Pancreas (tissue), 10 donors: ENCODE results near the gene MALRD1. TPM values are rescaled to one million over a fixed set of nuclear protein-coding genes. Genes with fewer than 3 reads are reported as not detected.

Experiments
- ATAC-seq, 4 donors: fragments of 200-7000 bp; cut with Tn5 transposase; one replicate each; pipeline versions ENCODE4 v1.8.0 to v1.9.1; 2020; ENCODE audit warnings: mild to moderate bottlenecking in 4 of 4, moderate library complexity in 4 of 4
- DNase-seq, 6 donors: peaks; one replicate each; pipeline ENCODE4 v3.0.0-alpha.2; 2020
- FAIRE-seq: peaks from 2 replicates; lab custom pipeline; 2012; peaks lifted over from hg19 to GRCh38; lab: Jason Lieb, UNC
- H3K27ac ChIP-seq, 4 donors: fragments of 200-600 bp; sonication (generic); 1 replicate in 3 of 4; 2 replicates in 1 of 4; pipeline versions ENCODE4 v1.5.0 to v1.8.0; 2020
- H3K27me3 ChIP-seq, 4 donors: fragments of 200-600 bp; one replicate each; pipeline ENCODE4 v1.8.0; 2021
- H3K36me3 ChIP-seq, 3 donors: fragments of 200-600 bp; sonication (generic) in 1 of 3; one replicate each; pipeline versions ENCODE4 v1.5.0 to v1.8.0; 2020 to 2021
- H3K4me1 ChIP-seq, 3 donors: fragments of 200-600 bp; one replicate each; pipeline ENCODE4 v1.8.0; 2021
- H3K4me3 ChIP-seq, 4 donors: fragments of 200-600 bp; sonication (generic) in 2 of 4; one replicate each; pipeline versions ENCODE4 v1.5.0 to v1.8.0; 2020 to 2021
- H3K9me3 ChIP-seq, 4 donors: fragments of 200-600 bp; one replicate each; pipeline ENCODE4 v1.8.0; 2021
- WGBS, 2 donors: extraction: QIAGEN DNeasy Blood & Tissue Kit; methylation state at CpG; one replicate each; pipeline ENCODE4 v1.1.7; 2013; 5-methylcytosine and 5-hydroxymethylcytosine counted together
- intact Hi-C, 3 donors: fragments of 100-400 bp; cut with DNase I; formaldehyde crosslinking; loops; one replicate each; pipeline versions ENCODE4 v1.11.1 to v1.14.2; 2022
- polyA plus RNA-seq, 2 donors: library from polyadenylated mRNA; stranded (reverse); fragments of 200-250 nt; gene quantifications; one replicate each; pipeline ENCODE4 v1.2.3, GENCODE V29; 2013
- total RNA-seq, 6 donors: library from RNA; stranded (reverse); fragmentation: NEBNext Ultra II Directional in 4 of 6; extraction: Animal tissue kit (Norgen Biotek cat#: 25700) in 4 of 6; gene quantifications; one replicate each; pipeline versions ENCODE4 v1.2.1 to v1.2.4, GENCODE V29; 2021 to 2023
- TF ChIP-seq, protein P1 (sequence below), 4 donors: fragments of 200-600 bp; sonication (generic) in 3 of 4; IDR thresholded peaks; one replicate each; pipeline versions ENCODE4 v1.5.0 to v1.8.0; 2021; ENCODE audit warnings: antibody characterized with exemption in 4 of 4
- donor health status: healthy with polysubstance abuse.
- donor health status: DM: no; HTN: no; CAD: no; lungs with moderate emphysema.
- donor health status: DM: no; HTN: no; CAD: no.
- donor health status: control.
- donor health status: control.
- donor health status: Bipolar disorder and iron deficiency.
- donor health status: DM: yes; HTN: yes; CAD: no.
- donor health status: DM: no; HTN: no; CAD: no.
- donor health status: DM: no; HTN: no; CAD: no.
- donor health status: DM: yes; HTN: yes; CAD: no.

The MALRD1 gene
- total and polyA plus RNA-seq, 8 donors, result 0.13 to 0.87 (median 0.31) TPM; not detected in 5

DNA sequence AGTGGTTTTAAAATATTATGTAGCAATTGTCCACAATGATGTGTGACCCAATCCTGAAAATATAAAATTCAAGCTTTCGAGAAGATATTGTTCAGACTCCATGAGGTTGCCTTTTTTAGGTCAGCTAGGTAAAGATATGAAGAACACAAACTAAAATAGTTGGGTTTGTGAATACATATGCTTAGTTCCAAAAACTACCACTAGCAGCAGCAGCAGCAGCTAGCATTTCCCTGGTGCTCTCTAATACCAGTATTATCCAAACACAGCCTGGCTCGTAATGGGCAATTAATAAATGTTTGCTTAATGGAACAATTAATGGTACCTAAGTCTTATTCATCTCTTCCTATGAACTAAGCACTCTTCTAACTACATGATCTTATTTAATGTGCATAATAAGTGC lies 362.5 kb downstream of the MALRD1 start:
- Histone ChIP-seq H3K27me3 (peaks cover 0 to 6% (median 0%) of the 10 kb centered on the region in 4 donors), H3K27ac (no peak overlapping the region), H3K36me3 (no peaks in the 10 kb centered on the region), H3K4me1 (no peaks in the 10 kb centered on the region), H3K4me3 (no peak overlapping the region), H3K9me3 (no peaks in the 10 kb centered on the region)
- ATAC-seq, result no peak
- no peak for FAIRE-seq
- DNase-seq, result no peak
- 41 to 46% methylated on average over 2 of the region's 2 CpGs for WGBS, 2 donors
- intact Hi-C loops, result no loop called here
- TF ChIP-seq, protein P1, sequence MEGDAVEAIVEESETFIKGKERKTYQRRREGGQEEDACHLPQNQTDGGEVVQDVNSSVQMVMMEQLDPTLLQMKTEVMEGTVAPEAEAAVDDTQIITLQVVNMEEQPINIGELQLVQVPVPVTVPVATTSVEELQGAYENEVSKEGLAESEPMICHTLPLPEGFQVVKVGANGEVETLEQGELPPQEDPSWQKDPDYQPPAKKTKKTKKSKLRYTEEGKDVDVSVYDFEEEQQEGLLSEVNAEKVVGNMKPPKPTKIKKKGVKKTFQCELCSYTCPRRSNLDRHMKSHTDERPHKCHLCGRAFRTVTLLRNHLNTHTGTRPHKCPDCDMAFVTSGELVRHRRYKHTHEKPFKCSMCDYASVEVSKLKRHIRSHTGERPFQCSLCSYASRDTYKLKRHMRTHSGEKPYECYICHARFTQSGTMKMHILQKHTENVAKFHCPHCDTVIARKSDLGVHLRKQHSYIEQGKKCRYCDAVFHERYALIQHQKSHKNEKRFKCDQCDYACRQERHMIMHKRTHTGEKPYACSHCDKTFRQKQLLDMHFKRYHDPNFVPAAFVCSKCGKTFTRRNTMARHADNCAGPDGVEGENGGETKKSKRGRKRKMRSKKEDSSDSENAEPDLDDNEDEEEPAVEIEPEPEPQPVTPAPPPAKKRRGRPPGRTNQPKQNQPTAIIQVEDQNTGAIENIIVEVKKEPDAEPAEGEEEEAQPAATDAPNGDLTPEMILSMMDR (IDR thresholded peaks at IDR 0.05), result no peak

DNA sequence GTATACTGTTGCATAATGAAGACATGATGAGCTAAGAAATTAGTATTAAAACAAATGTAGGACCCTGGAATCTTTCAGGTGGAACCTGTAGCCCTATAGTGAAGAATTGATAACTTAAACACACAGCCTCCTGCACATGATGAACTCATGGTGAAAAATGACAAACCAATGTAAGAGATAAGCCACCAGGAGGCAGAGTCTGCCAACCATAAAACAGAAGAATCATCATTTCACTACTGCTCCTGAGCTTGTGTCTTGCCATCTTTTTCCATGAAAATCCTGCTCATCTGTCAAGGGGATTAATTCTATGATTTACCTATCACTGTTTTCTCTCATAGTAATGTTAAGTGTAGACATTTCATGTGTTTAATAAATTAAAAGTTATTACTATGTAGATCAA lies 363.9 kb downstream of the MALRD1 start:
- DNase-seq (no peak), FAIRE-seq (no peak), ATAC-seq (no peak)
- Histone ChIP-seq H3K9me3 (no peaks in the 10 kb centered on the region), H3K27me3 (peaks cover 0 to 6% (median 0%) of the 10 kb centered on the region in 4 donors), H3K4me3 (no peak overlapping the region), H3K27ac (no peak overlapping the region), H3K4me1 (no peaks in the 10 kb centered on the region), H3K36me3 (no peaks in the 10 kb centered on the region)
- intact Hi-C loops, result no loop called here
- TF ChIP-seq, protein P1 (IDR thresholded peaks at IDR 0.05), result no peak

DNA sequence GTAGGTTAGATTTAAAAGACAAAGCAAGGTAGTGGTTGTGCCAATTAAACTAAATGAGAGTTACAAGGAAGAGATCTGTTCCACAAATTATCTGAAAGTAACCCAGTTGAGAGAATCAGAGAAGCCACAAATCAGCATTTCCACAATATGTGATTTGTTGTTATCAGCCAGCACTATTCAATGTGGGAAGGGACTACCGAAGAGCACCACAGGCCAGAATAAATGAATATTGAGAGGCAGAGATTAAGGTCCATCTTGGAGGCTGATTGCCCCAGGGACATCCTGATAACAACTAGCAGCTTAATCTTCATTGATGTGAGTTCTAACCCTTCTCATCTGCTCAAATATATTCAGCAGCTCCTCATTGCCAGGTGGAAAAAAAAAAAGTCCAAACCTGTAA lies 367.6 kb downstream of the MALRD1 start:
- ATAC-seq (no peak), FAIRE-seq (no peak), DNase-seq (no peak)
- intact Hi-C loops, result no loop called here
- Histone ChIP-seq H3K36me3 (no peaks in the 10 kb centered on the region), H3K27me3 (peaks cover 0 to 24% (median 0%) of the 10 kb centered on the region in 4 donors), H3K9me3 (no peaks in the 10 kb centered on the region), H3K4me1 (no peaks in the 10 kb centered on the region), H3K4me3 (no peak overlapping the region), H3K27ac (no peak overlapping the region)
- TF ChIP-seq, protein P1 (IDR thresholded peaks at IDR 0.05), result no peak
- 25 to 37% methylated on average over 1 of the region's 1 CpG for WGBS, 2 donors

DNA sequence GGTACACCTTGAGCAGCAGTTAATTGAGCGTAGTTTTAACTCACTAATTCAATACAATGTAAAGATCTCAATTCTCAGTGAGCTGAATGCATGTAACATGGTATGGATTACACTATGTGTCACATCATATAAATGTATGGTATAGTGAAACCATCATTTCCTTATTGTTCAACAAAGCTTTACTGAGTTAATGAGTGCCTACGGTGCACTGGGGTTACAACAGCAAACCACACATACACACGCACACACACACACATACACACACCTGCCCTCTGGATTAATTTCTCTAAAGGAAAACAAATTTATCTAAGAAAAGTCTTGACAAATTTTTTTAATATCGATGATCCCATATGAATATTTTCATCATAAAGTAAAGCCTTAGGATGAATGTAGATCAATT lies 369.1 kb downstream of the MALRD1 start:
- 62 to 64% methylated on average over 4 of the region's 4 CpGs for WGBS, 2 donors
- no peak for FAIRE-seq
- Histone ChIP-seq H3K4me3 (no peak overlapping the region), H3K9me3 (no peaks in the 10 kb centered on the region), H3K27me3 (peaks cover 0 to 24% (median 0%) of the 10 kb centered on the region in 4 donors), H3K36me3 (no peaks in the 10 kb centered on the region), H3K4me1 (no peaks in the 10 kb centered on the region), H3K27ac (no peak overlapping the region)
- TF ChIP-seq, protein P1 (IDR thresholded peaks at IDR 0.05), result no peak
- no peak for ATAC-seq
- DNase-seq, result no peak
- intact Hi-C loops, result no loop called here

DNA sequence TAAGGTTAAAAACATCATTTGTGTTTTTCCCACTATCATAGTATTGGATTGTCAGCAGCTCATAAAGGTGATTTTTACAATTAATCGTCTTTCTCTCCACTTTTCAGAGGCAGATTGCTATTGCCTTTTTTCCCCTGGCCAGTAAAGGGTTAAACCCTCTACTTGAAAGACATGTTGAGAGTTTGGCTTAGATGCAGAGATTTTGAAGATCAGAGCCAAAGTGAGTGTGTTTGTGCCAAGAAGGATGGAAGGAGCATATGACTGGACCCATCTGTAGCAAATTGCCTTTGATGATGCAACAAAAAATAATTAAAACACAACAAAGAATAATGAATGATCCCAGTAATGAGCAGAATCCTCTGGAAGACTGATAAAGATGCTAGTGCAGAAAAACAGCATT lies 373.1 kb downstream of the MALRD1 start:
- FAIRE-seq (no peak), ATAC-seq (no peak), DNase-seq (no peak)
- Histone ChIP-seq H3K4me3 (no peak overlapping the region), H3K27me3 (peaks cover 0 to 18% (median 0%) of the 10 kb centered on the region in 4 donors), H3K9me3 (no peaks in the 10 kb centered on the region), H3K27ac (no peak overlapping the region), H3K36me3 (no peaks in the 10 kb centered on the region), H3K4me1 (no peaks in the 10 kb centered on the region)
- TF ChIP-seq, protein P1 (IDR thresholded peaks at IDR 0.05), result no peak
- intact Hi-C loops, result no loop called here
- WGBS, 2 donors, result 63 to 64% methylated on average over 1 of the region's 1 CpG
